Mammary epithelial cell (primary cell): ENCODE measurements around the gene DHRS4.
"Not testable (repeated sequence)": the region's sequence is repeated elsewhere in the genome, so short reads cannot be mapped to it uniquely, and the experiment has no call there.

Experiments used
- EZH2 ChIP-seq: IDR thresholded peaks from 2 replicates; pipeline ENCODE4 v1.6.1; 2012; ENCODE audit warnings: low read length, inconsistent platforms, borderline replicate concordance
- TF ChIP-seq, protein P1 (sequence below), 2 donors: IDR thresholded peaks in 1 of 2; conservative IDR thresholded peaks in 1 of 2; 2 replicates each; pipeline ENCODE4 v1.5.1; 2011 to 2012; ENCODE audit warnings: inconsistent platforms in 2 of 2, low read length in 2 of 2, mild to moderate bottlenecking in 2 of 2, control low read depth in 1 of 2, low read depth in 1 of 2; ENCODE audit not compliant: insufficient read depth in 1 of 2; ENCODE audit errors: extremely low read depth in 1 of 2

GRCh38 chr14:24001078-24001477, 47.5 kb downstream of the DHRS4 start:
- TF ChIP-seq, protein P1, sequence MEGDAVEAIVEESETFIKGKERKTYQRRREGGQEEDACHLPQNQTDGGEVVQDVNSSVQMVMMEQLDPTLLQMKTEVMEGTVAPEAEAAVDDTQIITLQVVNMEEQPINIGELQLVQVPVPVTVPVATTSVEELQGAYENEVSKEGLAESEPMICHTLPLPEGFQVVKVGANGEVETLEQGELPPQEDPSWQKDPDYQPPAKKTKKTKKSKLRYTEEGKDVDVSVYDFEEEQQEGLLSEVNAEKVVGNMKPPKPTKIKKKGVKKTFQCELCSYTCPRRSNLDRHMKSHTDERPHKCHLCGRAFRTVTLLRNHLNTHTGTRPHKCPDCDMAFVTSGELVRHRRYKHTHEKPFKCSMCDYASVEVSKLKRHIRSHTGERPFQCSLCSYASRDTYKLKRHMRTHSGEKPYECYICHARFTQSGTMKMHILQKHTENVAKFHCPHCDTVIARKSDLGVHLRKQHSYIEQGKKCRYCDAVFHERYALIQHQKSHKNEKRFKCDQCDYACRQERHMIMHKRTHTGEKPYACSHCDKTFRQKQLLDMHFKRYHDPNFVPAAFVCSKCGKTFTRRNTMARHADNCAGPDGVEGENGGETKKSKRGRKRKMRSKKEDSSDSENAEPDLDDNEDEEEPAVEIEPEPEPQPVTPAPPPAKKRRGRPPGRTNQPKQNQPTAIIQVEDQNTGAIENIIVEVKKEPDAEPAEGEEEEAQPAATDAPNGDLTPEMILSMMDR (conservative IDR thresholded peaks at IDR 0.05 in 1 of 2, IDR thresholded peaks at IDR 0.05 in 1 of 2; ENCODE audit: extremely low read depth in 1 of 2, insufficient read depth in 1 of 2, low read depth in 1 of 2, low read length in 2 of 2) = not testable (repeated sequence)
- not testable (repeated sequence) for TF ChIP-seq EZH2
